ENCODE measurements around the gene DZIP1L.
"Not testable (repeated sequence)": the region's sequence is repeated elsewhere in the genome, so short reads cannot be mapped to it uniquely, and the experiment has no call there.

DZIP1L gene, protein sequence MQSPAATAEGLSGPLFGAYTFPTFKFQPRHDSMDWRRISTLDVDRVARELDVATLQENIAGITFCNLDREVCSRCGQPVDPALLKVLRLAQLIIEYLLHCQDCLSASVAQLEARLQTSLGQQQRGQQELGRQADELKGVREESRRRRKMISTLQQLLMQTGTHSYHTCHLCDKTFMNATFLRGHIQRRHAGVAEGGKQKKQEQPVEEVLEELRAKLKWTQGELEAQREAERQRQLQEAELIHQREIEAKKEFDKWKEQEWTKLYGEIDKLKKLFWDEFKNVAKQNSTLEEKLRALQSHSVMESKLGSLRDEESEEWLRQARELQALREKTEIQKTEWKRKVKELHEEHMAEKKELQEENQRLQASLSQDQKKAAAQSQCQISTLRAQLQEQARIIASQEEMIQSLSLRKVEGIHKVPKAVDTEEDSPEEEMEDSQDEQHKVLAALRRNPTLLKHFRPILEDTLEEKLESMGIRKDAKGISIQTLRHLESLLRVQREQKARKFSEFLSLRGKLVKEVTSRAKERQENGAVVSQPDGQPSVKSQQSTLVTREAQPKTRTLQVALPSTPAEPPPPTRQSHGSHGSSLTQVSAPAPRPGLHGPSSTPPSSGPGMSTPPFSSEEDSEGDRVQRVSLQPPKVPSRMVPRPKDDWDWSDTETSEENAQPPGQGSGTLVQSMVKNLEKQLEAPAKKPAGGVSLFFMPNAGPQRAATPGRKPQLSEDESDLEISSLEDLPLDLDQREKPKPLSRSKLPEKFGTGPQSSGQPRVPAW

DNA sequence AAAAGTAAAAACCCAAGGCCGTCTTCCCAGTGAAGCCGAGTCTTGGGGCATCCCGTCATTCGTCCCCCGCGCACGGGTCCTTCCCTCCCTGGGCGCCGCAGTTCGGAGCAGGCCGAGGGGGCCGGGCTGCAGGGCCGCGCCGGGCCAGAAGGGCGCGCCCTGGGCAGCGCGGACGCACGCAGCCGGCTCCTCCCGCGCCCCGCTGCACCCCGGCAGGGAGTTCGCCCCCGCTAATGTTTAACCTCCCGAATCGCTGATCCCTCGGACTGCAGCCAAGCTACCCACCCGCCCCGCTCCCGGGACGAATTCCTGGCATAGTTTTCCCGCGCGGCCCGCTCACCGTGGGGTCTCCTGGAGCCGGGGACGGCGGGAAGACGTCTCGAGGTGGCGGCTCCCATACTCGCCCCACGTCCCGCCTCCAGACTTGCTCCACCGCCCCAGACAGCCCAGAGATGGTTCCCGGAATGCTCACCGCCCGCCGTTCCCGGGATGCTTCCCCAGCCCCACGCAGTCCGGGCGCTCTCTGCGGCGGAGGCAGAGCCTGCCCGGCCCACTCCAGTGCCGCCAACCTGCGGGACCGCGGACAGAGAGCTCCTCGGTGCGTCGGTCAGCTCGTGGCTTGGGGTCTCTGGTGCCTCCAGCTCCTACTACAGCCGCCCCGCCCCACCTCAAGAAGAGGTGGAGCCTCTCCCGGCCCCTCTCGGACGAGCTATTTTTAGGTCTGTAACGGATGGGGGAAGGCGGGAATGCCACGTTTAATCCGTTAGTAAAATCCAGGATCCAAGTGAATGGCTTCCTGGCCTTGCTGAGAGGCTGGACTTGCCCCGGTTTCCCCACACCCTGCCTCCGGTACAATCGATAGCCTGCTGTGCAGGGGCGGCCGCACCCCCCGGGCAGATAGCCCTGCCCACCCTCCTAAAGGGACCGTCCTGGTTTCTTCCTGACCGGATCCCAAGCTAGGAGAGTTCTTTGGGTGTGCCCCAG is at the start of gene DZIP1L:
Gene DZIP1L (minus strand): TSS at position 621 of the 984 bp plus-strand sequence. CDS start 11,637 bp downstream, outside the sequence.
- DNase-seq (ENCODE audit: low read depth in 2 of 2), result peak in 1 of 2 donors; percentile 14

- no peak for DNase-seq (ENCODE audit: low read depth in 2 of 2)
These were observed 49.7 kb upstream of the DZIP1L start for GRCh38 chr3:138165061-138165460.

GRCh38 chr3:138157743-138158142 is 42.3 kb upstream of the DZIP1L start:
- DNase-seq (ENCODE audit: low read depth in 2 of 2), result no peak

- DNase-seq (ENCODE audit: low read depth in 2 of 2), result no peak
These were observed 39.1 kb upstream of the DZIP1L start for GRCh38 chr3:138154534-138154933.

GRCh38 chr3:138148503-138148902 is 33.1 kb upstream of the DZIP1L start:
- DNase-seq (ENCODE audit: low read depth in 2 of 2), result no peak

DNA sequence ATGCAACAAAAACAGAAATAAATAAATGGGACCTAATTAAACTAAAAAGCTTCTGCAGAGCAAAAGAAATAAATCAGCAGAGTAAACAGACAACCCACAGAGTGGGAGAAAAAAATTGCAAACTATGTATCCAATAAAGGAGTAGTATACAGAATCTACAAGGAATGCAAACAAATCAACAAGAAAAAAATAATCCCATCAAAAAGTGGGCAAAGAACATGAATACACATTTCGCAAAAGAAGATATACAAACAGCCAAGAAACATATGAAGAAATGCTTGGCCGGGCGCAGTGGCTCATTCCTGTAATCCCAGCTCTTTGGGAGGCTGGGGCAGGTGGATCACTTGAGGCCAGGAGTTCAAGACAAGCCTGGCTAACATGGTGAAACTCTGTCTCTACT is 26.8 kb upstream of the DZIP1L start:
- DNase-seq (ENCODE audit: low read depth in 2 of 2), result not testable (repeated sequence)

- DNase-seq (ENCODE audit: low read depth in 2 of 2), result no peak
These were observed 25.5 kb upstream of the DZIP1L start for GRCh38 chr3:138140940-138141339.

GRCh38 chr3:138139691-138140090 is 24.3 kb upstream of the DZIP1L start:
- DNase-seq (ENCODE audit: low read depth in 2 of 2), result no peak

DNA sequence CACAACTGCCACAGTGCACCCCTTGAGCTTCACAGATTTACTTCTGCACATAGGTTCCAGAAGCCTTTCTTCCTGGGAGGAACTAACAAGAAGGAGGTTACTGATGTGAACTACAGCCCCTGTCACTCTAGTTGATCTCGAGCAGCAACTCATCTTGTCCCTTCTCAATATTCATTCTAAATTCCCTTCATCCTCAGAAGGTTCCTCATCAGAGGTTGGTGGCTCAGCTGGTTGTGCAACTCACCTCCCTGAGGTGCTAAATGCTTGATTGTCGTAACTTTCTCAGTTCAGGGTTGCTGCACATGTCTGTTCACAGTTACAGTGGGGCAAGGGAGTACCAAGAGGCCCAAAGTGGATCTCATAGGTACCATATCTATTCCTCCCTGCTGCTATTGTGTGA is 22.5 kb upstream of the DZIP1L start:
- DNase-seq (ENCODE audit: low read depth in 2 of 2), result no peak

- no peak for DNase-seq (ENCODE audit: low read depth in 2 of 2)
These were observed 20.8 kb upstream of the DZIP1L start for GRCh38 chr3:138136201-138136600.

DNA sequence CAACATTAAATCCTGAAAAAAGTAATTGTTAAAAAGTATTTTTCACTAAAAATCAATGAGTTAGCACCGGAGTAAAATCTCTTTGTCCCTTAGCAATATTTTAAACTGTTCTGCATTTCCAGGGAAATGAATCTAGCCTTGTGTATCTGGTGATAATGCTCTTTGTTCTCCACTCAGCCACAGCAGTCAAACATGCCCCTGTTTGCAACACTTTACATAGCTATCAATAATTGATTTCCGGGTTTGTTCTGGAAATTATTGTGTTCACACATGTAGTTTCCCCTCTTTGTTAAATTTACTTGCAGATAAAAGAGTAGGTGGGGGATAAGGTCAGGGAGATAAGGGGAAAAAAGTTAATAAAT is 20.4 kb upstream of the DZIP1L start:
- no peak for DNase-seq (ENCODE audit: low read depth in 2 of 2)

DNA sequence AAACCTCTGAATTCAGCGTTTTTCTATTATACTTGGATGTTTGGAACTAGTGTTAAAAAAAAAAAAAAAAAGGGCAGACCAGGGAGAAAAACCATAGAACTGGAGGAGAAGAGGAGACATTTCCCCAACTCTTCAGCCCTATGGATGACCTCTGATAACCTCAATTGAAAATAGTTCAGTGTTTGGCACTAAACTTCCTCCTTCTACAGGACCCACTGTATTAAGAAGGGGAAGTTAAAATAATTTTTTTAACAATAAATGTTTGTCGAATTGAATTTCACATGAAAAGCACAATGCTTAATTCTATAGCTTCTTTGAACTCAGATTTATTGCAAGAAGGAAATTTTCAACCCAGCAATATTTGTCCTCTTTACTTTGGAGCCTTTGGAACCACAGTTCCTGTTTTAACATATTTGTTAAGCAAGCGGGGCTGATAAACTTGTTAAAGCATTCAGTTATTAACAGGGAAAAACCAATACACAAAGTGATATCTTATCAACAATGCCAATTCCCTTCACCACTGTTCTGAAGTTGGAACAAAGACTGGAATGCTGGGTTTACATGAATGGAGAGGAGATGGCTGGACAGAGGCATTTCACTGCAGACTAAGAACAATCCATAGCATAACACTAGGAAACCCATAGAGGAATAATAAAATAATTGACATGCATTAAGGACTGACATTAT is 19.9 kb upstream of the DZIP1L start:
- no peak for DNase-seq (ENCODE audit: low read depth in 2 of 2)

DNA sequence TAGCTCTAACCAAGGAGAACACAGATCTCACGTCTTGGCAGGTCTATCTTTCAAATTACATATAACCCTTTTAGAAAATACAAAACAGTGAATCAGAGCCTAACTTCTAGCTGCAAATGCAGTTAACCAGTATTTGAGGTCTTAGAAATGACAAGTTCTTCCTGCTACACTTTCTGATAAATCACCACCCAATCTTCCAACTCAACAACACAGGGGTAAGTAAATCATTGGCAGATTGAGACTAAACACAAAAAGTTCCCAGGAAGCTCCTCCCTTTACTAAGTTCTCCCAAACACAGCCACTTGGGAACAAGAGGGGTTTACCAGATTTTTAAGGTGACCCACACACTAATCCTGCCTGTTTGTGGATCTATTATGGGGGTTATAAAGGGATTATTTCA is 16.8 kb upstream of the DZIP1L start, which contains the start of gene A4GNT:
Gene A4GNT (minus strand): TSS at position 152 of the 400 bp plus-strand sequence. CDS start 1,134 bp downstream, outside the sequence.
- no peak for DNase-seq (ENCODE audit: low read depth in 2 of 2)

DNA sequence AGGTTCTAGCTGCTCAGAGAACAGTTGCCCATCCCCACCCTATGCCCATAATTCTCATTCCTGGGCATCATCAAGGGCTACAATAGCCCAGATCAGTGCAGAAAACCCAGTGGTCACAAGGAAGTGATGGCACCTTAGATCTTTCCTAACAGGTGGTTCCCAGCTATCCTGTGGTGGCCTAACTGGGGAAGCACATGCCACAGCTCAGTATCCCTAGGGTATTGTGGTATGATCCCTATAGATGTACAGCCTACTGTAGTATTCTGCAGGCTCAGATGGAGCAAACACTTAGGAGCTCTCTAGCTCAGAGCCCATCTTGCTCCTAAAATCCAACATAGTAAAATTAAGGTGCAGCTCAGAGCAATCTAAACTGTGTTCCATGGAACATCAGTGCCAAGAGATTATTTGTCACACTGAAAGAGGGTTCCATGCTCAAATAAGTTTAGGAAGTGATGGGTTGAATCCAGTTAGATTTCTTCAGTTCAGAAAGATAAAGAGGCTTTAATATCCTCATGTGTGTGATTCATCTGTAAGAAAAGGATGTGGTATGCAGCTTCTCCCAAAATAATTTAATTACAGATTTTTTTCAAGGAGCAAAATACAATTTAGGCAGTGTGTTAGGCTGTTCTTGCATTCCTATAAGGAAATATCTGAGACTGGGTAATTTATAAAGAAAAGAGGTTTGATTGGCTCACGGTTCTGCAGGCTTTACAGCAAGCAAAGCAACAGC is 12.4 kb upstream of the DZIP1L start:
- no peak for DNase-seq (ENCODE audit: low read depth in 2 of 2)

DNA sequence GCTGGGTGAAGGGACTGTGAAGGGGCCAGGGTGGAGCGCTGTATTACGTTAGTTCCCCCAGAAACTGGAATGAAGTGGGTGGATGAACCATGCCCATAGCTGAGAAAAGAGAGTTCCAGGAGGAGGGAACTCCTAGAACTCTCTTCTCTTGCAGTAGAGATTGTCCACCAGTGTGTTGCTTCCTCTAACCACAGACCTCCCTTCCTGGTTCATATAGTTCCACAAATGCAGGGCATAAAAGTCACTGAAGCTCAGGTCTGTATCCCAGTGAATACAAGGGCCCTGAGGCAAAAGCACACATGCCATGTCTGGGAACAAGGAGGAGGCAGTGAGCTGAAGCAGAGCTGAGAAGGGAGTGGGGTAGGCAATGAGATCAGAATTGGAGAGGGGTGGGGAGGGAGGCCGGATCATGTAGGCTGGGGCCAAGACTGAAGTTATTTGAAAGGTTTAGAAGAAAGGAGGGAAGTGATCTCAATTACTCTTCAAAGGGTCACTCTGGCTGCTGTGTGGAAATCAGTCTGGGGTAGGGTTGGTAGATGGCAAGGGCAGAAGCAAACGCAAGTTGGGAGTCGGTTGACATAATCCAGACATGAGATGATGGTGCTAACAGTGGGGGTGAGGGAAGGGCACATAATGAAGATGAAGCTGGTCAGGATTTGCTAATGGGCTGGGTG is 10.3 kb upstream of the DZIP1L start:
- DNase-seq (ENCODE audit: low read depth in 2 of 2), result no peak

DNA sequence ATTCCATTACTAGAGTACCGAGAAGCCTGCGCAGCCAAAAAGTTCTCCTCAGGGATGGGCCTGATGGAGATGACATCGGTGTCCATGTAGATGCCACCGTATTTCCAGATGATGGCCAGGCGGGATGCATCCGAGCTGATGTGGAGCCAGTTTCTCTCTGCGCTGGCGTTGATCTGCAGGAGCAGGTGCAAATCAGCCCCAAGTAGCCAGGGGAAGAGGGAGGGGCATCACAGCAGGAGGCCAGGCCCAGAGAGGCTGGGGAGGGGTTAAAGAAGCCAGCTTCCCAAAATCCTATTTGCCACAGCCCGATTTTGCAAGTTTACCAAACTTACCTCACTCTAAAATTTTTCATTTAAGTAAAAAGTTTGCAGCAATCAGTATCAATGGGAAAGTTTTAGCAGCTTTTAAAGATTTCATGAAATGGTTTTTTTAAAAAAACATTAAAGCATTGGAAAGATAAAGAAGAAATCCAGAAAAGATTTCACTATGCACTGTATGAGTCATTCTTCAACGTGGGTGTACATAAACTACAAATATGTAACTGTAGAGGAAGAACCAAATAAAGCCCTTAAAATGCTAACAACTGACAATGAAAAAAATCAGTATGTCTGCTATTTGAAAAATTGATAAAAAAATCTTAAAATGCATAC is 9.4 kb upstream of the DZIP1L start:
- no peak for DNase-seq (ENCODE audit: low read depth in 2 of 2)

DNA sequence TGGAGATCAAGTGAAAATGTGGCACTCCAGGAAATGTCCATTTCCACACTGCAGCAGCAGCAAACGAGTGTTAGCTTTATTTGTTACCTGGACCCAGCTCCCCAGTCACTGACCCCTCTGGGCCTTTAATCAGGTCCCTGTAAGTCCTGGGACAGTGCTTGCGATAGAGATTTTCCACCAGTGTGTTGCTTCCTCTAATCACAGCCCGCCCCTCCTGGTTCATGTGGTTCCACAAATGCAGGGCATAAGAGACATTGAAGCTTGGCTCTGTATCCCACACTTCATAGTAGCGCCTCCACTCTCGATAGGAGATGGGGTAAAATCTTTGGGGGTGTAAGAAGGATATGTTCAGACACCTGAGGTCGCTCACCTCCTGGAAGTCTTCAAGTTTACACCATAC is 8.8 kb upstream of the DZIP1L start:
- no peak for DNase-seq (ENCODE audit: low read depth in 2 of 2)

DNA sequence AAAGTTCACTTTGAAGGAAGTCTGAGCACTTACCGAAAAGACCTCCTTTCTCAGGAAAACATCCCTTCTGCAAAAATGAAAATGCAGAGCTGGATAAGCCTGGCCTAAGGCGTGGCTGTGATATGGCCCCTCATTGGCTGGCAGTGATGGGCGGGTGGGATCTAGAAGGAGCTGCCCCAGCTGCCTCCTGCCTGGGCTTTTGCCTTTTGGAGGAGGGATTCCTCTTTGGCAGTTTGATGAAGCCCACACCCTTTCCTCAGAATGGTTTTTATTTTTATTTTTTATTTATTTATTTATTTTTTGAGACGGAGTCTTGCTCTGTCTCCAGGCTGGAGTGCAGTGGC is 4.0 kb upstream of the DZIP1L start:
- no peak for DNase-seq (ENCODE audit: low read depth in 2 of 2)

- peak; percentile 12 to 47 for DNase-seq (ENCODE audit: low read depth in 2 of 2)
These were observed 3.4 kb upstream of the DZIP1L start for GRCh38 chr3:138118612-138119422.
